ENCODE measurements around the gene BRWD1.

BRWD1 gene

DNA sequence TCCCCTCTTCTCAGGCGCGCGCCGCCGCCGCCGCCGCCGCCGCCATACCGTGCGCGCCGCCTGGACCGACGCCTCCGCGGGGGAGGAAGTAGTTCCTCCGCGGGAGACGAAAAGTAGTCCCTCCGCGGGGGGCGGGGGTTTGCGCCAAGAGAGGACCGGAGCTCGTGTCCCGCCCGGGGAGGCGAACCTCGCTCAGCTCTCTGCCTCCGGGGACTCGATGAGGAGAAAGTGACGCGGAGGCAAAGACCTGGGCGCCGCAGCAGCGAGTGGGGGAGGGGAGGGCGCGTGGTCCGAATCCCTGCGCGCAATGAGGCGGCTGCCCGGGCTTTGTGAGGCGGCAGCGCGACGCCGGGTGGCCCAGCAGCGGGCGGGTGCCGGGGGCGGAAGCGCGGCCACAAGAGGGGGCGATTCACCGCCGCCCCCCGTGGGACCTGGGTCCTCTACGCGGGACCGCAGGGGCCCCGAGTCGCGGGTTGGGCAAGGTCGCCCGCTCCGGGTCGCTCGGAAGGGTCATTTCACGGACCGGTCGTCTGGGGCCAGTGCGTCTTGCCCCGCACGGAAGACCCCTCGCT, at the start of gene BRWD1:
Gene BRWD1 (minus strand): TSS at position 62 of the 572 bp plus-strand sequence. CDS start 141 bp downstream, outside the sequence.
- DNase-seq, result peak in 54 of 56 donors; percentile 10 to 95 (median 73)

DNA sequence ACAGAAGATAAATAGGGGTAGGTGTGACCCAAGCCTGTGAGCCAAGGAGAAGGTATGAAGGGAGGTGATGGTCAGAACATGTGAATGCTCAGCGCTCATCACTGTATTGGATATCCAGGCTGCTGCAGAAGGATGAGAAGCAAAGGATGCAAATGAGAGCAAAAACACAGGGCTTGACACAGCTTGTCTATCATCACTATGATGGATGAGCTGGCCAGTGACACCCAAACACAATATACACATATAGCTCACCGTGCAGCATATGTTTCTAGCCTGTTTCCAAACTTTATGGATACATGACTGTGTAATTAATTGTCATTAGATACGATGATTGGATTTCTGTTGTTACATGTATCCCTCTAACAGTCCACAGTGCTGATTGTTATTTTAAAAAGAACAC, 49.3 kb upstream of the BRWD1 start:
- no peak for DNase-seq

GRCh38 chr21:39359382-39359781, 46.0 kb upstream of the BRWD1 start:
- no peak for DNase-seq

- no peak for DNase-seq
Measured at GRCh38 chr21:39353295-39353694, 39.9 kb upstream of the BRWD1 start.

GRCh38 chr21:39350094-39351005, 36.9 kb upstream of the BRWD1 start:
- DNase-seq, result no peak

- peak; percentile 52 to 97 (median 90) for DNase-seq
Measured at GRCh38 chr21:39349211-39350093, 36.0 kb upstream of the BRWD1 start.

DNA sequence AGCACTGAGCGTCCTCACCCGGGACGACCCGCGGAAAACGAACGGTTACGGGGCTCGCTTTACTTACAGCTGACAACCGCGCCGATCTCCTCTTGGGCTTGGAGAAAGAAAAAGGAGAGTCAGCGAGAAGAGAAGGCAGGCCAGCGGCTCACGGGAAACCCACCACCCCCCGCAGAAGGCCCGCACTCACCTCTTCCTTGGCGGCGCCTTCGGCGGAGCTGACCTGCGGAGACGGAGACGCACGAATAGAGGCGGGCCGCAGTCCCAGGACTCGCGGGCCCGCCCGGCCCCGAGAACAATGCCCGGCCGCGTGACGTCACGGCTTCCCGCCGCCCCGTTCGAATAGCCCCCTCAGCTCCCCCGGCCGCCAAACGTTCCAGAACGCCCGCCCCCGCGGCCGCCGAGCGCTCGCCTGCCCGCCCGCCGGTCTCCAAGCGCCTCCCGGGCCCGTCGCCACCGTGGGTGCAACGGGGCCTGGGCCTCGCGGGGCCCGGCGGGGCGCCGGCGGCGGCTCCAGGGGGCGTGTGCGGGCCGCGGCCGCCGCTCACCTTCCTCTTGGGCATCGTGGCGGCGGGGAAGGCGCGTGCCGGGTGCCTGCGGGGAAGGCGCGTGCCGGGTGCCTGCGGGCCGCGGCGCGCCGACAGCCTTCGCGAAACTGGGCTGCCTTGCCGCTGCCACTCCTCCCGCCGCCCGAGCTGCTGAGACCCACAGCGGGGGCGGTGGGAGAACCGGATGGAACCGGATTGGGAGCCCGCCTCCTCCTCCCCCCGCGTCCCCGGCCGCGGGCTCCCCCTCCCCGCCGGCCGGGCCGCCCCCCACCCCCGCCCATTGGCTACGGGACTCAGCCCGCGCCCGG, 35.2 kb upstream of the BRWD1 start, which contains the start of gene HMGN1:
Gene HMGN1 (minus strand): TSS at position 734 of the 856 bp plus-strand sequence. CDS start 171 bp downstream, at position 563.
- peak in 54 of 56 donors; percentile 20 to 93 (median 84) for DNase-seq

DNA sequence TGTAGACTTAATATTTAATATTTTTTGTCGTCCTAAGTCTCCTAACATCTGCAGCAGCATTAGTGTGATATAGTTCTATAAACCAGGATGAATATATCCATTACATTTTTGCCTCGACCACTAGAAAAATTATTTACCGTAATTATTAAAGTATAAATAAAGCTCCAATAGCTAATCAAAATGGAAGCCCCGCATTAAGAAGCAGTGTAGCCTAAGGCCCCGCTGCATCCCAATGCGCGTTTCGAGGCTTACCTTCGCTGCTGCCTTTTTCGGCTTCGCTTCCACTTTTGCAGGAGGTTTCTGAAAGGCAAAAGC, 34.6 kb upstream of the BRWD1 start:
- no peak for DNase-seq

DNA sequence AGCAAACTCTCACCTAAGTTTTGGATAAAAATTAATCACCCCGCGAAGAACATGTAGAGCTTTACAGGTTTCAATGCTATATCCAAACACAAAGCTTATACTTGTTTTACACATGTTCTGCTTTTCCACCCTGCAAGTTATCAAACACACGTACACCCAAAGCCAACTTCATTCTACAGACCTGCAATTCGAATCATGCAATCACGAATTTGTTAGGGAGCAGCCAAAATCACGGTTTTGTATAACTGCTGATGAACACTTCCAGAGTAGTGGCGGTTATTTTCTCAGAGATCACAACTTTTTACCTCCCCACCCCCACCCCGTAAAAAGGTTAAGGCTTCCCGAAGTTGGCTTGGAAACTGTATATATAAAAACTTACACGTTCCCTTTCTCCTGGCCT, 34.1 kb upstream of the BRWD1 start:
- DNase-seq, result no peak

DNA sequence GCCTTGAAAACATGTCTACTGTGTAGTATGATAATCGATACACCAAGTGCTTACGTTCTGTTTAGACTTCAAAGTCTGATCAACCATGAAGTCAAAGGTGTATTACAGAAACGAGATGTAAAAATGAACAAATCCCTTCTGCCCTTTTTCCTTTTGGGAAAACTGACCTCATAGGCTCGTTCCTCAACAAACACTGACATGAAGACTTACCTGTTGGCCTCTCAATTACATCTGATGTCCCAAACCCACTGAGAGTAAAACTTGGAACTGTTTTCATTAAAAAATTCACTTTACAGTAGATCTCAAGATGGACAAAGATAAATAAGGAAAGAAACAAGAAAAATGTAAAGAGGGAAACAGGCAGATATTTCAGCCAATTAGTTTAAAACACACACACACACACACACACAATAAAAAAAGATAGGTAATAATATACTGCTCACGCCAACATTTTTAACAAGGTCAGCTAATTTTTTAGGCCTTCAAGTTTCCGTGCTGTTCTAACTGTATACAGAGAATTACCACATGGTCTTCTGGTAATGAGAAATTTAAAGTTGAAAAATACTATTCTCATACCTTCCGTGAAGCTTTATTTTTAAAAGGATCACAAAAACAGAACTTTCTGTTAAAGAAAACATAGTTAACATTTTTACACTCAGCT, 33.4 kb upstream of the BRWD1 start:
- no peak for DNase-seq

DNA sequence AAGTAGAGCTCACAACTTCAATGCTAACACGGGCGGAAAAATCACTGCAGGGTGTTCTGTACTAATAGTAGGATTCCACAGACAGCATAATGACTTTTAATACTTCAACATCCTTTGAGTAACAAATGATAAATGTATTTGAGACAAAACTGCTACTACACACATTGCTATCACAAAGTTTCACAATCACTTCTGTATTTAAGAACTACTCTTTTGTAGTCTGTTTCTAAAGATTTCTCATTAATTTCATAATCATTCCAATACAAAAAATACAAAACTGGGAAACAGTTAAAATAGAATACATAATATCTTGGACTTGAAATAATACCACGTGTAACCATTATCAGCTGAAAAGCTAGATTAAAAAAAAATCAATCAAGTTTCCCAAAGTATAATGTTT, 32.8 kb upstream of the BRWD1 start:
- DNase-seq, result no peak

DNA sequence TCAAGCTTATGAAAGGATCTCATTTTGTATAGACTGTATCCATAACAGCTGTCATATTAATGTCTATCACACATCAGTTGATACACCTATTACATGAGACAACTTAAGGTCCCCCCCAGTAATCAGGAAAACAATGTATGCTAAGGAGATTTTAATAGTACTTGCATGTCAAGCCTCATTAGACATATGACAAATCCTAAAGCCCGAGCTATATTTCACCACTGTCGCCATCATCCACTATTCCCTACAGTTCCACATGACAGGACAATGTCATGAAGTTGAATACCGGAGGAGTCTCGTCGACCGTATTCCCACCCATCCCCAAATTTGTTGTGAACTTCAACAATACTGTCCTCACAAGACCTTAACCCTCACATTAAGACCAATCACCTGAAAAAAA, 32.0 kb upstream of the BRWD1 start:
- DNase-seq, result no peak

- DNase-seq, result no peak
Measured at GRCh38 chr21:39344848-39345247, 31.4 kb upstream of the BRWD1 start.

DNA sequence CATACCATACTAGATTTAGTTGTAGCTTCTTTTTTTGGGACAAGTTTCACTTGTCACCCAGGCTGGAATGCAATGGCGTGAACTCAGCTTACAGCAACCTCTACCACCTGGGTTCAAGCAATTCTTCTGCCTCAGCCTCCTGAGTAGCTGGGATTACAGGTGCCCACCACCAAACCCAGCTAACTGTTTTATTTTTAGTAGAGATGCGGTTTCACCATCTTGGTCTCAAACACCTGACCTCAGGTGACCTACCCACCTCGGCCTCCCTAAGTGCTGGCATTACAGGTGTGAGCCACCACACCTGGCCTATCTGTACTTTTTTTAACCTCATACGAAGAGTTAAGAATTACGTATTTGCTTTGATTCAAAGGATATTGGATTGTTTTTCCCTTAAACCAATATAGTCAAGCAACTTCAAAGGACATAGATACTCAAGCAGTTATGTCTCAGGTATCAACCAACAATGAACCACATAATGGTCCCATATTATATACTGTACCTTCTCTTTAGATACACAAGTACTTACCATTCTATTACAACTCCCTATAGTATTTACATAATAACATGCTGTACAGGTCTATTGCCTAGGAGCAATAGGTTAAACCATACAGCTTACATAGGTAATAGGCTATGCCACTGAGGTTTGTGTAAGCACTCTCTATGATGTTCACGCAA, 28.0 kb upstream of the BRWD1 start:
- DNase-seq, result no peak

GRCh38 chr21:39340687-39341086, 27.3 kb upstream of the BRWD1 start:
- DNase-seq, result no peak

- no peak for DNase-seq
Measured at GRCh38 chr21:39339231-39339630, 25.8 kb upstream of the BRWD1 start.

GRCh38 chr21:39336457-39337008, 23.1 kb upstream of the BRWD1 start:
- DNase-seq, result no peak

GRCh38 chr21:39334611-39335010, 21.2 kb upstream of the BRWD1 start:
- no peak for DNase-seq

GRCh38 chr21:39332175-39332574, 18.7 kb upstream of the BRWD1 start:
- no peak for DNase-seq
